Prostate gland (tissue), 2 donors: ENCODE measurements around the gene PEAK1.

Source experiments
- CTCF ChIP-seq, 4 experiments: fragments of 200-600 bp in 2 of 4; fragments of 450-650 bp in 2 of 4; sonication (generic) in 2 of 4; IDR thresholded peaks; 1 replicate in 3 of 4; 2 replicates in 1 of 4; pipeline ENCODE4 v1.5.1; 2016 to 2019; ENCODE audit warnings: antibody characterized with exemption in 4 of 4, mild to moderate bottlenecking in 2 of 4, moderate library complexity in 2 of 4
- POLR2A ChIP-seq: fragments of 450-650 bp; IDR thresholded peaks from one replicate; pipeline ENCODE4 v1.6.1; 2016; ENCODE audit warnings: antibody characterized with exemption, mild to moderate bottlenecking
- POLR2AphosphoS5 ChIP-seq: sonication (generic); formaldehyde crosslinking; IDR thresholded peaks from one replicate; pipeline ENCODE4 v1.6.1; 2017; ENCODE audit warnings: antibody characterized with exemption

GRCh38 chr15:77459031-77459430 lies 39.1 kb upstream of the PEAK1 start:
- TF ChIP-seq CTCF (IDR thresholded peaks at IDR 0.05) (no peak), POLR2A (no peak), POLR2AphosphoS5 (no peak)
